Measurements from ENCODE around the gene DNM3. TPM values are rescaled to one million over a fixed set of nuclear protein-coding genes. Genes with fewer than 3 reads are reported as not detected.

Gene DNM3
- total RNA-seq, 1 donor from 2014 or later, result 4.7 TPM

GRCh38 chr1:172381946-172382345 lies 540.6 kb downstream of the DNM3 start:
- Histone ChIP-seq H3K4me2 (ENCODE audit: low read length) (no peak overlapping the region), H3K36me3 (ENCODE audit: insufficient read depth, low read length) (no peaks in the 10 kb centered on the region), H3K27me3 (ENCODE audit: insufficient read depth, low read length) (no peaks in the 10 kb centered on the region), H4K20me1 (ENCODE audit: insufficient read depth, low read length) (no peaks in the 10 kb centered on the region), H2AFZ (ENCODE audit: low read depth, low read length) (peak overlapping the region; percentile 6), H3K27ac (ENCODE audit: low read depth, low read length) (no peak overlapping the region), H3K9ac (ENCODE audit: low read length) (no peak overlapping the region), H3K9me3 (ENCODE audit: insufficient read depth, low read depth, low read length) (no peaks in the 10 kb centered on the region), H3K4me1 (ENCODE audit: insufficient read depth, low read length) (peaks cover 26% of the 10 kb centered on the region), H3K79me2 (ENCODE audit: insufficient read depth, low read length) (no peaks in the 10 kb centered on the region), H3K4me3 (ENCODE audit: insufficient read depth, low read depth, low read length) (no peak overlapping the region)
- FAIRE-seq (peak; percentile 34), DNase-seq (ENCODE audit: low read depth) (no peak)
- Mint-ChIP-seq H3K36me3 (ENCODE audit: low read depth, unreplicated experiment) (peaks cover 6% of the 10 kb centered on the region), H3K9me3 (ENCODE audit: unreplicated experiment) (no peaks in the 10 kb centered on the region), H3K27ac (ENCODE audit: unreplicated experiment) (peak overlapping the region; percentile 0), H3K27me3 (ENCODE audit: low read depth, unreplicated experiment) (no peaks in the 10 kb centered on the region), H3K4me3 (ENCODE audit: unreplicated experiment) (no peak overlapping the region), H3K4me1 (ENCODE audit: low read depth, unreplicated experiment) (peaks cover 48% of the 10 kb centered on the region)
- no peak for TF ChIP-seq CTCF (IDR thresholded peaks at IDR 0.05; ENCODE audit: insufficient read depth, low read depth, low read length)
- no peak for TF ChIP-seq EZH2 (IDR thresholded peaks at IDR 0.05; ENCODE audit: insufficient read depth, low read length)

- Mint-ChIP-seq H3K9me3 (ENCODE audit: unreplicated experiment) (no peaks in the 10 kb centered on the region), H3K4me1 (ENCODE audit: low read depth, unreplicated experiment) (peaks cover 48% of the 10 kb centered on the region), H3K36me3 (ENCODE audit: low read depth, unreplicated experiment) (peaks cover 8% of the 10 kb centered on the region), H3K4me3 (ENCODE audit: unreplicated experiment) (no peak overlapping the region), H3K27ac (ENCODE audit: unreplicated experiment) (peak overlapping the region; percentile 97), H3K27me3 (ENCODE audit: low read depth, unreplicated experiment) (no peaks in the 10 kb centered on the region)
- Histone ChIP-seq H2AFZ (ENCODE audit: low read depth, low read length) (no peak overlapping the region), H3K27ac (ENCODE audit: low read depth, low read length) (peak overlapping the region; percentile 78), H4K20me1 (ENCODE audit: insufficient read depth, low read length) (no peaks in the 10 kb centered on the region), H3K79me2 (ENCODE audit: insufficient read depth, low read length) (no peaks in the 10 kb centered on the region), H3K4me2 (ENCODE audit: low read length) (no peak overlapping the region), H3K4me1 (ENCODE audit: insufficient read depth, low read length) (peaks cover 26% of the 10 kb centered on the region), H3K36me3 (ENCODE audit: insufficient read depth, low read length) (no peaks in the 10 kb centered on the region), H3K9me3 (ENCODE audit: insufficient read depth, low read depth, low read length) (no peaks in the 10 kb centered on the region), H3K9ac (ENCODE audit: low read length) (no peak overlapping the region), H3K27me3 (ENCODE audit: insufficient read depth, low read length) (no peaks in the 10 kb centered on the region), H3K4me3 (ENCODE audit: insufficient read depth, low read depth, low read length) (no peak overlapping the region)
- DNase-seq (ENCODE audit: low read depth) (no peak), FAIRE-seq (no peak)
- TF ChIP-seq CTCF (IDR thresholded peaks at IDR 0.05; ENCODE audit: insufficient read depth, low read depth, low read length), result no peak
- no peak for TF ChIP-seq EZH2 (IDR thresholded peaks at IDR 0.05; ENCODE audit: insufficient read depth, low read length)
These were observed 541.1 kb downstream of the DNM3 start for GRCh38 chr1:172382406-172382805.

GRCh38 chr1:172382990-172383389 lies 541.7 kb downstream of the DNM3 start:
- Mint-ChIP-seq H3K27ac (ENCODE audit: unreplicated experiment) (peak overlapping the region; percentile 97), H3K4me1 (ENCODE audit: low read depth, unreplicated experiment) (peaks cover 48% of the 10 kb centered on the region), H3K36me3 (ENCODE audit: low read depth, unreplicated experiment) (peaks cover 11% of the 10 kb centered on the region), H3K4me3 (ENCODE audit: unreplicated experiment) (no peak overlapping the region), H3K9me3 (ENCODE audit: unreplicated experiment) (no peaks in the 10 kb centered on the region), H3K27me3 (ENCODE audit: low read depth, unreplicated experiment) (no peaks in the 10 kb centered on the region)
- Histone ChIP-seq H4K20me1 (ENCODE audit: insufficient read depth, low read length) (no peaks in the 10 kb centered on the region), H3K27ac (ENCODE audit: low read depth, low read length) (peak overlapping the region; percentile 78), H3K9me3 (ENCODE audit: insufficient read depth, low read depth, low read length) (no peaks in the 10 kb centered on the region), H3K79me2 (ENCODE audit: insufficient read depth, low read length) (no peaks in the 10 kb centered on the region), H3K4me3 (ENCODE audit: insufficient read depth, low read depth, low read length) (no peak overlapping the region), H3K4me1 (ENCODE audit: insufficient read depth, low read length) (peaks cover 26% of the 10 kb centered on the region), H3K9ac (ENCODE audit: low read length) (peak overlapping the region; percentile 66), H2AFZ (ENCODE audit: low read depth, low read length) (peak overlapping the region; percentile 33), H3K4me2 (ENCODE audit: low read length) (peak overlapping the region; percentile 70), H3K27me3 (ENCODE audit: insufficient read depth, low read length) (no peaks in the 10 kb centered on the region), H3K36me3 (ENCODE audit: insufficient read depth, low read length) (no peaks in the 10 kb centered on the region)
- DNase-seq (ENCODE audit: low read depth) (no peak), FAIRE-seq (no peak)
- TF ChIP-seq CTCF (IDR thresholded peaks at IDR 0.05; ENCODE audit: insufficient read depth, low read depth, low read length), result no peak
